ENCODE data around the gene SHBG. TPM values are rescaled to one million over a fixed set of nuclear protein-coding genes. Genes with fewer than 3 reads are reported as not detected.
"Not testable (repeated sequence)": the region's sequence is repeated elsewhere in the genome, so short reads cannot be mapped to it uniquely, and the experiment has no call there.

The SHBG gene
- total RNA-seq, 2 experiments from 2014 or later: 0.25 to 0.30 TPM

DNA sequence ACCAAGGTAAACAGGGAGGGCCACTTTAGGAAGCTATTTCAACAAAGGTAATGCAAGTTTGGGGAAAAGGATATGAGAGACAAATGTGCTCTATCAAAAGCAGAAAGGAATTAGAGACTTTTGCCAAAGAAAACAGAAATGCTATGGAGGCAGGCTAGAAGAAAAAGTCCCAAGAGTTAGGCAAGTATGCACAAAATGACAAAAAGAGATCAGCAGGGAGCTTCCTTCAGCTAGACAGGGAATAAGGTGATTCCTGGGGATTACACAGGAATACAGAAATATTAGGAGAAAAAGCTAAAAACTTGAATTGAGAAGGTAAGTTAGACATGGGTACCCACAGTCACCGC, 17.7 kb upstream of the SHBG start:
- H3K9me3 Mint-ChIP-seq (ENCODE audit: low read depth): no peaks in the 10 kb centered on the region
- DNase-seq (no peak), ATAC-seq (no peak)
- H3K27me3 Mint-ChIP-seq: no peaks in the 10 kb centered on the region
- ChIA-PET CTCF (interaction anchor here (0.6 kb wide), 1 partner anchor 21 kb away, joined by 3 read pairs; no protein-coding TSS in a partner anchor), POLR2A (no interaction called here)
- peaks cover 14% of the 10 kb centered on the region for H3K36me3 Mint-ChIP-seq (ENCODE audit: low read depth)
- peaks cover 36% of the 10 kb centered on the region for H3K4me1 Mint-ChIP-seq
- no peak overlapping the region for H3K27ac Mint-ChIP-seq
- intact Hi-C loops (cut with DNase I, micrococcal nuclease): no loop called here
- H3K4me3 Mint-ChIP-seq: peak overlapping the region; percentile 85

DNA sequence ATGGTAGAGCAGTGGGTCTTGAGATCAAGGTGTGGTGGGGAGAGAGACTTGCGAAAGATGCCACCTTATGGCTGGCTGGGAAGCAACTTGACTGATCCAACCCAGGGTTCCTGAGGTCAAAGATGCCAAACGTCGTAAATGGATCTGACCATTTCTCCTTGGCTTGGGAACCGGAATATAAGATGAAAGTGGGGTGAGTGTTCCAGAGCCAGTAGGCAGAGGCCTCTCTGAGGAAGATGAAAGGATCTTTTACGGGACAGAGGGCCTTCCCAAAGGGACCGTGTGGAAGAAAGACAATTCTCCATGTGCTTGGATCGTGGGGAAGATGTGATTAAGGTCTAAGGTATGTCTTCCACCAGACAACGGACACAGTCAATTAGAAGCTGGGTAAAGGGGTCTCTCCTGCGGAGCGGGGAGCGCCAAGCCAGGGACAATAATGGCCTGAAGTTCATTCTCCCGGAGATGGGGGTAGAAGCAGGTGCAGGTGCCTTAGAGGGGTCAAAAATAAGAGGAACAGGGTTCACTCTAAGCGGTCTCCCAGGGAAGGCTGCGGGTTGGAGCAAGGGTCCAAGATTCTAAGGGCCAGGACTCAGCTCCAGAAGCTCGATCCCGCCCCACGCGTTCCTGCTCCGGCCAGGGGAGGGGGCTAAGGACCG, 16.0 kb upstream of the SHBG start:
- DNase-seq (peak; percentile 13), ATAC-seq (no peak)
- peak overlapping the region; percentile 85 for H3K4me3 Mint-ChIP-seq

DNA sequence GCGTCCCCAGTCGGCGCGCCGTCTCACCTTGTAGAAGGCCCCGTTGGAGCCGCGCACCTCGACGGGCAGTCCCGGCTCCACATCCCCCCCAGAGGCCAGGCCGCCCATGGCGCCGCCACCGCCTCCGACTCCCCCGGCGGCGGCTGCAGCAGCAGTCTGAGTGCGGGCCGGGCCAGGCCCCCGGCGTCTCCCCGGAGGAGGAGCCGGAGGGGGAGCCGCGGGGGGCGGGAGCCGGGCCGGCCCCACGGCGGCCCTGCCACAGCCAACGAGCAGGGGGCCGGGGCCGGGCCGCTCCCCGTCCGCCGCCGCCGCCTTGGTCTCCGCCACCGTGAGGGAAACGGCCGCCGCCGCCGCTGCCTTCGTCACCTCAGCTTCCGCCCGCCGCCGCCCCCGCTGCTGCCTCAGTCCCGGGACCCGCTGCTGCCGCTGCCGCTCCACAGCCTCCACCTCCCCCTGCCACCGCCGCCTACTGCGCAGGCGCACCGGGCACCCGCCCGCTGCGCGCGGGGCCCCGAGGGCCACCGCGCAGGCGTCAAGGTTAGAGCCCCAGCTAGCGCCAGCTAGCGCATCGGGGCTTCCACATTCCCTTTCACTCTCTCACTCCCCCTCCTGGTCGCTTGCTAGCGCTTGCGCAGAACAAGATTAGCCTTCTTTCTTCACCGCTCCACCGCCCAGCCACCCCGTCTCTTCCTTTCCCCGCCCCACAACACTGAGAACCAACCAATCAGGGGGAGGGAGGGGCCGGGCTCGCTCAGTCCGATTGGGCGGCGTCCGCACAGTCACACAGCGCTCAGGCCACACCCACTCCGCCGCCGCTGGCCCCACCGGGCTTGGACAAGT, 15.3 kb upstream of the SHBG start, which contains the start of gene FXR2:
Gene FXR2 (minus strand): TSS at position 473 of the 840 bp plus-strand sequence. CDS start 365 bp downstream, at position 108.
- ChIA-PET POLR2A (interaction anchor here (0.6 to 2.4 kb wide), 10 partner anchors 13 to 179 kb away, joined by 3 to 32 read pairs (median 6); partner anchors contain the start of genes ATP1B2, MPDU1, SAT2 and TP53), CTCF (interaction anchor here (0.6 to 2.5 kb wide), 11 partner anchors 9 to 97 kb away, joined by 3 to 31 read pairs (median 5); partner anchors contain the start of genes MPDU1, SAT2, TP53 and WRAP53)
- ATAC-seq (peak; percentile 95), DNase-seq (peak; percentile 100)
- H3K36me3 Mint-ChIP-seq (ENCODE audit: low read depth): peaks cover 14% of the 10 kb centered on the region
- H3K27ac Mint-ChIP-seq: peak within 1 kb of the TSS; percentile 93
- intact Hi-C loops (cut with DNase I, micrococcal nuclease): loop anchor here (1.0 to 5.0 kb wide), 19 partner anchors 13 to 362 kb away; partner anchors contain the start of genes SAT2 (in 2 of the 2), CNTROB (in 1 of the 2), EIF5A (in 1 of the 2) and ELP5 (in 1 of the 2)
- H3K9me3 Mint-ChIP-seq (ENCODE audit: low read depth): no peaks in the 10 kb centered on the region
- peak within 1 kb of the TSS; percentile 85 for H3K4me3 Mint-ChIP-seq
- H3K27me3 Mint-ChIP-seq: no peaks in the 10 kb centered on the region
- peaks cover 32% of the 10 kb centered on the region for H3K4me1 Mint-ChIP-seq

More for the DNA sequence above, 16.0 kb upstream of the SHBG start:
- Mint-ChIP-seq H3K9me3 (ENCODE audit: low read depth) (no peaks in the 10 kb centered on the region), H3K27me3 (no peaks in the 10 kb centered on the region), H3K36me3 (ENCODE audit: low read depth) (peaks cover 14% of the 10 kb centered on the region), H3K27ac (peak overlapping the region; percentile 93), H3K4me1 (peaks cover 36% of the 10 kb centered on the region)
- intact Hi-C loops (cut with DNase I, micrococcal nuclease): loop anchor here (1.0 to 2.0 kb wide), 8 partner anchors 29 to 285 kb away; partner anchors contain the start of genes NEURL4 (in 1 of the 2), TP53 (in 1 of the 2) and WRAP53 (in 1 of the 2)
- CTCF ChIA-PET: interaction anchor here (0.5 to 2.5 kb wide), 10 partner anchors 14 to 608 kb away, joined by 3 to 31 read pairs (median 6); partner anchors contain the start of genes MPDU1, SAT2, TP53 and WRAP53
- POLR2A ChIA-PET: interaction anchor here (1.7 to 2.4 kb wide), 3 partner anchors 14 to 37 kb away, joined by 7 to 30 read pairs (median 8); partner anchors contain the start of genes ATP1B2, MPDU1 and SAT2

DNA sequence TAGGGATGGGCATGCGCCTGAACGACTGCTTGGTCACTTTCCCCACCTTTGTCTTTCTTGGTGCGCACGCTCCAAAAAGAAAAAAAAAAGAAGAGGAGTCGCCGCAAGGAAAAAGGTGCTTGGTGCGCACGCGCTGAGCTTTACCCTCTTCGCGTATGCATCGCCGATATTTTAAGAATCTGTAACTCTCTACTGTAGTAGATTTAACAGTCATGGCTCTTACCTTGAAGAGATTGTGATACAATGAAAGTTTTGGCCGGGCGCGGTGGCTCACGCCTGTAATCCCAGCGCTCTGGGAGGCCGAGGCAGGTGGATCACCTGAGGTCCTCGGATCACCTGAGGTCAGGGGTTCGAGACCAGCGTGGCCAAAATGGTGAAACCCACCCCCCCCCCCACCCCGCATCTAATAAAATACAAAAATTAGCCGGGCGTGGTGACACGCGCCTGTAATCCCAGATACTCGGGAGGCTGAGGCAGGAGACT, 14.6 kb upstream of the SHBG start:
- intact Hi-C loops (cut with DNase I, micrococcal nuclease): loop anchor here (1.0 to 5.0 kb wide), 14 partner anchors 12 to 363 kb away; partner anchors contain the start of genes SAT2 (in 2 of the 2), CNTROB (in 1 of the 2), EIF5A (in 1 of the 2) and ELP5 (in 1 of the 2)
- Mint-ChIP-seq H3K9me3 (ENCODE audit: low read depth) (no peaks in the 10 kb centered on the region), H3K36me3 (ENCODE audit: low read depth) (peaks cover 13% of the 10 kb centered on the region), H3K27ac (peak overlapping the region; percentile 87), H3K27me3 (no peaks in the 10 kb centered on the region), H3K4me1 (peaks cover 30% of the 10 kb centered on the region), H3K4me3 (peak overlapping the region; percentile 85)
- POLR2A ChIA-PET: interaction anchor here (0.6 to 2.4 kb wide), 11 partner anchors 12 to 505 kb away, joined by 4 to 32 read pairs (median 6); partner anchors contain the start of genes ATP1B2, MPDU1, SAT2 and TP53
- DNase-seq (no peak), ATAC-seq (no peak)
- CTCF ChIA-PET: interaction anchor here (0.6 to 2.5 kb wide), 10 partner anchors 12 to 685 kb away, joined by 3 to 31 read pairs (median 5); partner anchors contain the start of genes MPDU1, SAT2, TP53 and WRAP53

GRCh38 chr17:7618608-7619007, 11.3 kb upstream of the SHBG start:
- DNase-seq: no peak
- ChIA-PET POLR2A (no interaction called here), CTCF (interaction anchor here (0.7 to 1.1 kb wide), 2 partner anchors 58 to 147 kb away, joined by 3 read pairs; no protein-coding TSS in a partner anchor)
- no peak overlapping the region for H3K4me3 Mint-ChIP-seq
- H3K9me3 Mint-ChIP-seq (ENCODE audit: low read depth): no peaks in the 10 kb centered on the region
- peaks cover 1% of the 10 kb centered on the region for H3K36me3 Mint-ChIP-seq (ENCODE audit: low read depth)
- no peak overlapping the region for H3K27ac Mint-ChIP-seq
- peaks cover 2% of the 10 kb centered on the region for H3K4me1 Mint-ChIP-seq
- no peaks in the 10 kb centered on the region for H3K27me3 Mint-ChIP-seq
- ATAC-seq: no peak
- intact Hi-C loops (cut with DNase I, micrococcal nuclease): loop anchor here in 1 of 2 experiments (5.0 kb wide), 1 partner anchor 224 kb away; no protein-coding TSS in a partner anchor

- Mint-ChIP-seq H3K4me1 (no peaks in the 10 kb centered on the region), H3K4me3 (no peak overlapping the region), H3K27me3 (no peaks in the 10 kb centered on the region), H3K27ac (no peak overlapping the region), H3K36me3 (ENCODE audit: low read depth) (no peaks in the 10 kb centered on the region), H3K9me3 (ENCODE audit: low read depth) (no peaks in the 10 kb centered on the region)
- intact Hi-C loops (cut with DNase I, micrococcal nuclease): no loop called here
- ATAC-seq (no peak), DNase-seq (no peak)
- ChIA-PET CTCF (interaction anchor here (0.8 to 1.0 kb wide), 2 partner anchors 12 to 29 kb away, joined by 3 to 4 read pairs; no protein-coding TSS in a partner anchor), POLR2A (no interaction called here)
Observed at GRCh38 chr17:7620835-7621234, 9.1 kb upstream of the SHBG start.

DNA sequence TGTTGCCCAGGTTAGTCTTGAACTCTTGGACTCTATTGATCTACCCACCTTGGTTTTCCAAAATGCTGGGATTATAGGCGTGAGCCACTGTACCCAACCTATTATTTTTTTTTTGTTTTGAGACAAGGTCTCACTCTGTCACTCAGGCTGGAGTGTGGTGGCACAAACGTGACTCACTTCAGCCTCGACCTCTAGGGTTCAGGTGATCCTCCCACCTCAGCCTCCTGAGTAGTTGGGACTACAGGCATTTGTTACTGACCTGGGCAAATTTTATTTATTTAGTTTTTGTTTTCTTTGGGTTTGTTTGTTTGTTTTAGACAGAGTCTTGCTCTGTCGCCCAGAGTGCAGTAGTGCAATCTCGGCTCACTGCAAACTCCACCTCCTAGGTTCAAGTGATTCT, 6.3 kb upstream of the SHBG start:
- CTCF ChIA-PET: no interaction called here
- H3K27ac Mint-ChIP-seq: no peak overlapping the region
- no peak overlapping the region for H3K4me3 Mint-ChIP-seq
- H3K9me3 Mint-ChIP-seq (ENCODE audit: low read depth): no peaks in the 10 kb centered on the region
- POLR2A ChIA-PET: interaction anchor here (0.7 kb wide), 1 partner anchor 212 kb away, joined by 4 read pairs; no protein-coding TSS in a partner anchor
- no peaks in the 10 kb centered on the region for H3K27me3 Mint-ChIP-seq
- peaks cover 1% of the 10 kb centered on the region for H3K36me3 Mint-ChIP-seq (ENCODE audit: low read depth)
- intact Hi-C loops (cut with DNase I, micrococcal nuclease): no loop called here
- DNase-seq: no peak
- no peak for ATAC-seq
- H3K4me1 Mint-ChIP-seq: peaks cover 11% of the 10 kb centered on the region

GRCh38 chr17:7625749-7626148, 4.2 kb upstream of the SHBG start:
- H3K4me3 Mint-ChIP-seq; H3K36me3 Mint-ChIP-seq (ENCODE audit: low read depth); POLR2A ChIA-PET; ATAC-seq; intact Hi-C loops (cut with DNase I, micrococcal nuclease); DNase-seq; H3K9me3 Mint-ChIP-seq (ENCODE audit: low read depth); H3K27me3 Mint-ChIP-seq; H3K27ac Mint-ChIP-seq: not testable (repeated sequence)
- H3K4me1 Mint-ChIP-seq: peaks cover 11% of the 10 kb centered on the region
- CTCF ChIA-PET: interaction anchor here (1.0 kb wide), 1 partner anchor 47 kb away, joined by 3 read pairs; no protein-coding TSS in a partner anchor

- Mint-ChIP-seq H3K27ac (no peak overlapping the region), H3K4me3 (peak overlapping the region; percentile 83), H3K27me3 (no peaks in the 10 kb centered on the region), H3K36me3 (ENCODE audit: low read depth) (peaks cover 1% of the 10 kb centered on the region), H3K4me1 (peaks cover 11% of the 10 kb centered on the region), H3K9me3 (ENCODE audit: low read depth) (no peaks in the 10 kb centered on the region)
- DNase-seq (no peak), ATAC-seq (no peak)
- ChIA-PET CTCF (interaction anchor here (1.0 to 1.3 kb wide), 4 partner anchors 16 to 61 kb away, joined by 3 to 4 read pairs (median 3); partner anchors contain the start of gene TP53), POLR2A (interaction anchor here (0.6 kb wide), 1 partner anchor 33 kb away, joined by 4 read pairs; no protein-coding TSS in a partner anchor)
- intact Hi-C loops (cut with DNase I, micrococcal nuclease): no loop called here
Observed at GRCh38 chr17:7626307-7626706, 3.6 kb upstream of the SHBG start.

GRCh38 chr17:7626956-7627249, 3.0 kb upstream of the SHBG start:
- peak overlapping the region; percentile 78 for H3K27ac Mint-ChIP-seq

More at GRCh38 chr17:7626956-7627249, 3.0 kb upstream of the SHBG start:
- DNase-seq: no peak
- no peaks in the 10 kb centered on the region for H3K9me3 Mint-ChIP-seq (ENCODE audit: low read depth)
- ChIA-PET CTCF (interaction anchor here (0.6 to 1.3 kb wide), 6 partner anchors 14 to 194 kb away, joined by 3 to 4 read pairs (median 3); partner anchors contain the start of gene TP53), POLR2A (interaction anchor here (1.2 to 1.5 kb wide), 3 partner anchors 12 to 61 kb away, joined by 3 to 7 read pairs (median 5); partner anchors contain the start of genes FXR2 and TP53)
- intact Hi-C loops (cut with DNase I, micrococcal nuclease): loop anchor here (1.0 kb wide), 3 partner anchors 12 to 61 kb away; partner anchors contain the start of genes ATP1B2 (in 1 of the 2) and WRAP53 (in 1 of the 2)
- no peaks in the 10 kb centered on the region for H3K27me3 Mint-ChIP-seq
- H3K4me3 Mint-ChIP-seq: peak overlapping the region; percentile 83
- H3K4me1 Mint-ChIP-seq: peaks cover 11% of the 10 kb centered on the region
- H3K36me3 Mint-ChIP-seq (ENCODE audit: low read depth): peaks cover 1% of the 10 kb centered on the region
- no peak for ATAC-seq

All from activated CD4-positive, alpha-beta T cell treated with anti-CD3 and anti-CD28 coated beads for 36 hours (primary cell).